Right atrium auricular region (tissue), 2 donors: Measurements from ENCODE around the gene ATP6V1G2. TPM values are rescaled to one million over a fixed set of nuclear protein-coding genes. Genes with fewer than 3 reads are reported as not detected.
"Not testable (repeated sequence)": the region's sequence is repeated elsewhere in the genome, so short reads cannot be mapped to it uniquely, and the experiment has no call there.

ENCODE experiments used
- DNase-seq: peaks from one replicate; pipeline ENCODE4 v3.0.0-alpha.2; 2019; ENCODE audit warnings: low spot score
- H3K27ac ChIP-seq, 2 donors: fragments of 200-600 bp; sonication (generic); 1 replicate in 1 of 2; 2 replicates in 1 of 2; pipeline ENCODE4 v1.5.1; 2016 to 2019
- H3K27me3 ChIP-seq, 2 donors: fragments of 200-600 bp; sonication (generic); one replicate each; pipeline versions ENCODE4 v1.5.1 to v1.6.0; 2017 to 2019
- H3K36me3 ChIP-seq: fragments of 200-600 bp; sonication (generic); one replicate; pipeline ENCODE4 v1.5.1; 2016
- H3K4me1 ChIP-seq, 2 donors: fragments of 200-600 bp; sonication (generic); one replicate each; pipeline versions ENCODE4 v1.5.1 to v1.6.0; 2017 to 2019
- H3K4me3 ChIP-seq, 2 donors: fragments of 200-600 bp; sonication (generic); 1 replicate in 1 of 2; 2 replicates in 1 of 2; pipeline ENCODE4 v1.5.1; 2017 to 2019; ENCODE audit warnings: mild to moderate bottlenecking in 1 of 2, moderate library complexity in 1 of 2
- H3K9me3 ChIP-seq, 2 donors: fragments of 200-600 bp; sonication (generic); one replicate each; pipeline ENCODE4 v1.5.1; 2019
- CTCF ChIP-seq, 2 donors: fragments of 200-600 bp; sonication (generic); IDR thresholded peaks; one replicate each; pipeline ENCODE4 v1.5.1; 2019; ENCODE audit warnings: antibody characterized with exemption in 2 of 2
- total RNA-seq, 2 donors: library from RNA; depleted of rRNA; stranded (reverse); fragments of >200 nt; gene quantifications; one replicate each; pipeline ENCODE4 v1.1.0, GENCODE V29; 2016

ATP6V1G2 gene
- total RNA-seq, 2 donors from 2014 or later: 1.2 to 6.0 TPM

GRCh38 chr6:31498748-31499147 lies 47.7 kb downstream of the ATP6V1G2 start:
- no peak for DNase-seq
- TF ChIP-seq CTCF (IDR thresholded peaks at IDR 0.05): no peak
- Histone ChIP-seq H3K4me3 (peak overlapping the region in 1 of 2 donors; percentile 59), H3K27ac (no peak overlapping the region), H3K36me3 (no peaks in the 10 kb centered on the region), H3K27me3 (no peaks in the 10 kb centered on the region), H3K9me3 (no peaks in the 10 kb centered on the region), H3K4me1 (peaks cover 0 to 23% of the 10 kb centered on the region in 2 donors)

- TF ChIP-seq CTCF (IDR thresholded peaks at IDR 0.05): no peak
- Histone ChIP-seq H3K27me3 (no peaks in the 10 kb centered on the region), H3K4me1 (peaks cover 0 to 23% of the 10 kb centered on the region in 2 donors), H3K4me3 (peak within 1 kb of the TSS; percentile 41 to 59), H3K9me3 (no peaks in the 10 kb centered on the region), H3K27ac (peak within 1 kb of the TSS; percentile 30 to 72), H3K36me3 (no peaks in the 10 kb centered on the region)
- peak; percentile 83 for DNase-seq
Measured at GRCh38 chr6:31497531-31498476, 48.6 kb downstream of the ATP6V1G2 start, which contains the start of gene MICB. Gene MICB (plus strand): TSS chr6:31498145. CDS start chr6:31498194, 49 bp downstream.

- H3K4me1 ChIP-seq: peaks cover 0 to 23% of the 10 kb centered on the region in 2 donors
- not testable (repeated sequence) for DNase-seq, H3K27ac ChIP-seq, H3K27me3 ChIP-seq, H3K4me3 ChIP-seq, H3K36me3 ChIP-seq, H3K9me3 ChIP-seq
Measured at GRCh38 chr6:31496826-31497225, 49.6 kb downstream of the ATP6V1G2 start.

GRCh38 chr6:31495580-31495979 lies 50.8 kb downstream of the ATP6V1G2 start:
- no peak for TF ChIP-seq CTCF (IDR thresholded peaks at IDR 0.05)
- Histone ChIP-seq H3K4me3 (no peak overlapping the region), H3K27me3 (no peaks in the 10 kb centered on the region), H3K4me1 (peaks cover 0 to 23% of the 10 kb centered on the region in 2 donors), H3K36me3 (no peaks in the 10 kb centered on the region), H3K27ac (peak overlapping the region; percentile 4 to 74), H3K9me3 (no peaks in the 10 kb centered on the region)
- DNase-seq: no peak

Other genes with a start within 250 kb of the ATP6V1G2 start
- gene HLA-B, start 189.4 kb downstream of the ATP6V1G2 start, total RNA-seq: 100 to 1,000 TPM; 297 to 584 TPM
- 10 to 100 TPM; 11.1 to 15.1 TPM for gene MICA, start 143.0 kb downstream of the ATP6V1G2 start, total RNA-seq
- 1 to 10 TPM; 1.6 to 3.1 TPM for gene MICB, start 48.5 kb downstream of the ATP6V1G2 start, total RNA-seq
- not detected for gene MCCD1, start 17.6 kb downstream of the ATP6V1G2 start, total RNA-seq
- 100 to 1,000 TPM; 119 to 143 TPM for gene DDX39B, start 4.6 kb downstream of the ATP6V1G2 start, total RNA-seq
- 10 to 100 TPM; 12.9 to 18.4 TPM for gene NFKBIL1, start 1.0 kb upstream of the ATP6V1G2 start, total RNA-seq
- gene LTA, start 25.7 kb upstream of the ATP6V1G2 start, total RNA-seq: not detected
- under 1 TPM in 1 of 2 donors, not detected in 1; 0.51 TPM for gene TNF, start 29.0 kb upstream of the ATP6V1G2 start, total RNA-seq
- not detected for gene LTB, start 35.8 kb upstream of the ATP6V1G2 start, total RNA-seq
- 1 to 10 TPM; 2.8 to 8.5 TPM for gene LST1, start 39.7 kb upstream of the ATP6V1G2 start, total RNA-seq
- not detected for gene NCR3, start 46.4 kb upstream of the ATP6V1G2 start, total RNA-seq
- 10 to 100 TPM in 1 of 2 donors, 1 to 10 TPM in 1; 8.3 to 27.3 TPM for gene AIF1, start 68.6 kb upstream of the ATP6V1G2 start, total RNA-seq
- gene PRRC2A, start 74.1 kb upstream of the ATP6V1G2 start, total RNA-seq: 10 to 100 TPM; 61.0 to 96.7 TPM
- 100 to 1,000 TPM; 209 to 306 TPM for gene BAG6, start 106.1 kb upstream of the ATP6V1G2 start, total RNA-seq
- gene APOM, start 109.3 kb upstream of the ATP6V1G2 start, total RNA-seq: 1 to 10 TPM; 1.0 to 1.2 TPM
- gene C6orf47, start 114.2 kb upstream of the ATP6V1G2 start, total RNA-seq: 10 to 100 TPM; 17.8 to 19.2 TPM
- gene GPANK1, start 118.4 kb upstream of the ATP6V1G2 start, total RNA-seq: 10 to 100 TPM; 14.7 to 20.0 TPM
- gene CSNK2B, start 119.5 kb upstream of the ATP6V1G2 start, total RNA-seq: 100 to 1,000 TPM; 242 to 243 TPM
- 1 to 10 TPM in 1 of 2 donors, under 1 TPM in 1; 0.67 to 1.8 TPM for gene LY6G5B, start 123.4 kb upstream of the ATP6V1G2 start, total RNA-seq
- 1 to 10 TPM; 1.2 to 4.9 TPM for gene LY6G5C, start 134.5 kb upstream of the ATP6V1G2 start, total RNA-seq
- 10 to 100 TPM; 22.7 to 29.4 TPM for gene ABHD16A, start 156.7 kb upstream of the ATP6V1G2 start, total RNA-seq
- not detected for gene LY6G6F, start 160.3 kb upstream of the ATP6V1G2 start, total RNA-seq
- not detected for gene LY6G6D, start 168.7 kb upstream of the ATP6V1G2 start, total RNA-seq
- gene LY6G6C, start 175.1 kb upstream of the ATP6V1G2 start, total RNA-seq: 1 to 10 TPM in 1 of 2 donors, not detected in 1; 1.3 TPM
- under 1 TPM in 1 of 2 donors, not detected in 1; 0.55 TPM for gene MPIG6B, start 176.8 kb upstream of the ATP6V1G2 start, total RNA-seq
- 10 to 100 TPM; 53.5 to 93.3 TPM for gene DDAH2, start 182.7 kb upstream of the ATP6V1G2 start, total RNA-seq
- gene CLIC1, start 189.9 kb upstream of the ATP6V1G2 start, total RNA-seq: 100 to 1,000 TPM in 1 of 2 donors, 10 to 100 TPM in 1; 90.9 to 194 TPM
- gene MSH5, start 193.4 kb upstream of the ATP6V1G2 start, total RNA-seq: under 1 TPM; 0.37 to 0.98 TPM
- gene SAPCD1, start 216.0 kb upstream of the ATP6V1G2 start, total RNA-seq: not detected
- 1 to 10 TPM; 4.1 to 7.5 TPM for gene VWA7, start 230.7 kb upstream of the ATP6V1G2 start, total RNA-seq
- 10 to 100 TPM; 15.3 to 24.6 TPM for gene VARS1, start 249.1 kb upstream of the ATP6V1G2 start, total RNA-seq